Brain microvascular endothelial cell (primary cell): ENCODE results near the gene OFD1.

Experiments used
- DNase-seq: peaks from one replicate; pipeline ENCODE4 v3.0.0-alpha.2; 2020
- H3K27ac ChIP-seq: fragments of 250-450 bp; sonication (Bioruptor Pico); 2 replicates; pipeline ENCODE4 v1.5.1; 2020; ENCODE audit warnings: mild to moderate bottlenecking, moderate library complexity
- H3K27me3 ChIP-seq: fragments of 250-450 bp; sonication (Bioruptor Pico); replicated peaks from 2 replicates; pipeline ENCODE4 v1.5.1; 2020; ENCODE audit warnings: mild to moderate bottlenecking
- H3K36me3 ChIP-seq: fragments of 250-450 bp; sonication (Bioruptor Pico); replicated peaks from 2 replicates; pipeline ENCODE4 v1.5.1; 2020; ENCODE audit warnings: mild to moderate bottlenecking
- H3K4me3 ChIP-seq: 2 replicates; pipeline ENCODE4 v1.5.1; 2011; ENCODE audit warnings: low read depth, mild to moderate bottlenecking, control low read depth, low read length, moderate library complexity
- in situ Hi-C: cut with HindIII; loops from 2 replicates; pipeline ENCODE4 v1.10.0; 2017; ENCODE audit warnings: low sequenced_read_pairs, low pct_ligation_motif_present
- TF ChIP-seq, protein P1 (sequence below): IDR thresholded peaks from 2 replicates; pipeline ENCODE4 v1.5.1; 2011; ENCODE audit warnings: low read depth, mild to moderate bottlenecking, moderate library complexity, low read length, control low read depth, inconsistent platforms; ENCODE audit errors: missing control alignments

Gene OFD1

DNA sequence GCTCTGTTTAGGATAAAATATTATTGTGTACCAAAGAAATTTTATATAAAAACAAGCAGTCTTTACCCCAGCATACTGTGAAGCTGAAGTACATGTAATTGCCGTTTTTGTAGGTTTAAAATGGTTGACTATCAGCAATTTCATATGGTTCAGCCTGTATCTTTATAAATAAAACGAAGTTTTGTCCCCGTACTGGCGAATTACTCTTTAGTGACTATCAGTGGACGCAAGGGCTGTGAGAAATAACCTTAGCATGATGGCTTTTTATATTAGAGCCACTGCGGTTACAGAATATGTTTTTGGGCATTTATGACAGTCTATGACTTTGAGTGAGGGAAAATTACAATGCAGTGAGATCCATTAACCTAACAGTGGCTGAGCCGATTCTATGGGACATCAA is 81.1 kb downstream of the OFD1 start:
- no peak overlapping the region for H3K27ac ChIP-seq
- TF ChIP-seq, protein P1, sequence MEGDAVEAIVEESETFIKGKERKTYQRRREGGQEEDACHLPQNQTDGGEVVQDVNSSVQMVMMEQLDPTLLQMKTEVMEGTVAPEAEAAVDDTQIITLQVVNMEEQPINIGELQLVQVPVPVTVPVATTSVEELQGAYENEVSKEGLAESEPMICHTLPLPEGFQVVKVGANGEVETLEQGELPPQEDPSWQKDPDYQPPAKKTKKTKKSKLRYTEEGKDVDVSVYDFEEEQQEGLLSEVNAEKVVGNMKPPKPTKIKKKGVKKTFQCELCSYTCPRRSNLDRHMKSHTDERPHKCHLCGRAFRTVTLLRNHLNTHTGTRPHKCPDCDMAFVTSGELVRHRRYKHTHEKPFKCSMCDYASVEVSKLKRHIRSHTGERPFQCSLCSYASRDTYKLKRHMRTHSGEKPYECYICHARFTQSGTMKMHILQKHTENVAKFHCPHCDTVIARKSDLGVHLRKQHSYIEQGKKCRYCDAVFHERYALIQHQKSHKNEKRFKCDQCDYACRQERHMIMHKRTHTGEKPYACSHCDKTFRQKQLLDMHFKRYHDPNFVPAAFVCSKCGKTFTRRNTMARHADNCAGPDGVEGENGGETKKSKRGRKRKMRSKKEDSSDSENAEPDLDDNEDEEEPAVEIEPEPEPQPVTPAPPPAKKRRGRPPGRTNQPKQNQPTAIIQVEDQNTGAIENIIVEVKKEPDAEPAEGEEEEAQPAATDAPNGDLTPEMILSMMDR, result no peak

DNA sequence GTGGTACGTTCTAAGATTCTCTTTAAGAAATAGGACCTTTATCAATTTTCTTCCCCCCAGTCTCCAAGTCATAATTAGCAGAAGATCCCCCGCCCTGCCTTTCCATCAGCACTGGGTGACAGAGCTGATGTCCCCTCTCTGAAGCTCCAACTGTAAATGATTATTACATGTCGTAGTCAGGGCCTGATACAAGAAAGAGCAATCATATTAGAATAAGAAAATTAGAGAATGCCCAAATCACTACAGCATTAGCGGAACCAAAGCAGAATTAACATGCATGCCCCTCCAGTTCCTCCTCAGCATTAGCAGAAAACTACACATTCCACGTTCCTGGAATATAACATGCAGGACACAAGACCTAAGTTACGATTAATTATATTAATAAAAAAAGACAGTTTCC is 81.6 kb downstream of the OFD1 start:
- no peaks in the 10 kb centered on the region for H3K36me3 ChIP-seq
- no peak overlapping the region for H3K27ac ChIP-seq
- no peaks in the 10 kb centered on the region for H3K27me3 ChIP-seq
- TF ChIP-seq, protein P1, result no peak
- DNase-seq, result no peak
- H3K4me3 ChIP-seq, result no peak overlapping the region
- in situ Hi-C loops, result no loop called here

More for the DNA sequence above, 81.1 kb downstream of the OFD1 start:
- no peak overlapping the region for H3K4me3 ChIP-seq
- no peak for DNase-seq
- in situ Hi-C loops, result no loop called here
- H3K36me3 ChIP-seq, result no peaks in the 10 kb centered on the region
- H3K27me3 ChIP-seq, result no peaks in the 10 kb centered on the region

DNA sequence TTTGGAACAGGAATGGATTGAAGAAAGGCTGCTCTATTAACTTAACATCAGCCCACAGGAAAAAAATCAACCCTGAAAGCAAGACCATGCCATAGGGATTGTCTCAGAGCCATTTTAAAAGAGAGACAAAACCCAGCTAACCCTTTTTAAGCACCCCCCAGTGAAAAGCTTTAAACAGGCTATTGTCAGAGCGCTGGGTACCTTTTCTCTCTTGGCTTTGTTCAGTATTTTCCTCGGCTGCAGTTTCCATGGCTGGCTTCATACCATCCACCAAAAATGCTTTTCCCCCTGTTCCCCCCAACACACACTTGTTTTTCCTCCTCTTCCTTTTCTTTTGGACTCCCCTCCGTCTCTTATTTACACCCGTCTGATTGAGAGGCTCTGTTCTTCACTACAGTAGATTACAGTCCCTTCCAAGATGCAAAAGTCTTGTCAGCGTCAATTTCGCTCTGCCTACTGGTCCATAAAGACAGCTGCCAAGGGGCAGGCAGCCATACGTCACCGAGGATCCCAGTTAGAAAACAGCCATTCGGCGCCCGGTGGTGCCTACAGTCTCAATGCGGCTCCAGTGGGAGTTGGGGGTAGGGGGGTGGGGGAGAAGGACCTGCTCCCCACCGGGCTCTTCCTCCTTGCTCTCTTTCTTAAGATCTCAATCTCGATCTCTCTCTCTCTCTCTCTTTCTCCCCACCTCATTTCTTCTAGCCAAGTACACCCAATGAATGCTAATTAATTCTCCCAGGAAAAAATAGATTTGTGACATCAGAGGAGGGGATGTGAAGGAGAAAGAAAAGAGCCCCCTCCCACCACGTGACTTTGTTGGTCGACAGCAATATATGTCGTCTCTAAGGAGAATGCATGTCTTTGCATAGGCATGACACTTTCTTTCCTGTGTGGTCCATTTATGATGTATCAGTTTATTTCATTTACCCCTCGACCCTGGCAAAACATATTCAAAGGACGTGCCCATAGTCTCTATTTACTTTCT is 82.4 kb downstream of the OFD1 start, which contains the start of gene GPM6B:
GPM6B (minus strand) TSS at position 451 of the 985 bp plus-strand sequence; CDS start at position 262, 189 bp downstream.
- no peak for DNase-seq
- Histone ChIP-seq H3K4me3 (no peak within 1 kb of the TSS), H3K27me3 (no peaks in the 10 kb centered on the region), H3K36me3 (no peaks in the 10 kb centered on the region), H3K27ac (no peak within 1 kb of the TSS)
- TF ChIP-seq, protein P1, result no peak
- in situ Hi-C loops, result no loop called here
